ENCODE data around the gene AKIP1. TPM values are rescaled to one million over a fixed set of nuclear protein-coding genes. Genes with fewer than 3 reads are reported as not detected.
A peak's percentile ranks its signal among the peaks of the same experiment; 100 is the strongest.

Gene AKIP1
- polyA plus RNA-seq, 1 donor from 2014 or later: 81.5 TPM

- Histone ChIP-seq H4K20me1 (ENCODE audit: insufficient read depth) (no peaks in the 10 kb centered on the region), H3K27me3 (ENCODE audit: insufficient read depth, low read depth, low read length) (no peaks in the 10 kb centered on the region), H3K4me2 (ENCODE audit: low read length) (no peak overlapping the region), H3K9ac (ENCODE audit: low read length) (no peak overlapping the region), H2AFZ (ENCODE audit: low read depth, low read length) (no peak overlapping the region), H3K36me3 (ENCODE audit: insufficient read depth, low read length) (no peaks in the 10 kb centered on the region), H3K9me2 (ENCODE audit: insufficient read depth, low read length) (no peaks in the 10 kb centered on the region), H3K27ac (ENCODE audit: low read length) (no peak overlapping the region), H3K4me3 (ENCODE audit: low read length) (no peak overlapping the region), H3K79me2 (replicated peaks; ENCODE audit: insufficient read depth, low read length) (peaks cover 6% of the 10 kb centered on the region), H3K9me3 (ENCODE audit: low read length) (no peaks in the 10 kb centered on the region), H3F3A (ENCODE audit: insufficient read depth, low read length, poor library complexity, severe bottlenecking) (no peaks in the 10 kb centered on the region)
- no peak for TF ChIP-seq POLR2AphosphoS5 (IDR thresholded peaks at IDR 0.05)
These were observed 2.9 kb upstream of the AKIP1 start for GRCh38 chr11:8908099-8908498.

DNA sequence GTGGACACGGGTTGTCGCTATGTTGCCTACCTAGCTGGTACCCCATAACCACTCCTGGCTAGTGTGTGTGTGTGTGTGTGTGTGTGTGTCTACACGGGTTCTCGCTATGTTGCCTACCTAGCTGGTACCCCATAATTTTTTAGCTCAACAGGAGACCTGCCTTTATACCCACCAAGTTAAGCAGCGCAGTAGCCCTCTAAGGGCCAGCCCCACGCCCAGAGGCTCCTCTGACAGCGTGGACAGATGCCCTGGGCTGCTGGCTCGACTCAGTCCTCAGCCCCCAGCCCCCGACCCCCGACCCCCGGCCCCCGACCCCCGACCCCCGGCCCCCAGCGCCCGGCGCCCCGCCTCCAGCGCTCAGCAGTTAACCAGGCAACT is 351 bp upstream of the AKIP1 start:
- no peaks in the 10 kb centered on the region for H3K36me3 ChIP-seq (ENCODE audit: insufficient read depth, low read length)
- H3K79me2 ChIP-seq (replicated peaks; ENCODE audit: insufficient read depth, low read length): peaks cover 12% of the 10 kb centered on the region
- TF ChIP-seq, protein P1, sequence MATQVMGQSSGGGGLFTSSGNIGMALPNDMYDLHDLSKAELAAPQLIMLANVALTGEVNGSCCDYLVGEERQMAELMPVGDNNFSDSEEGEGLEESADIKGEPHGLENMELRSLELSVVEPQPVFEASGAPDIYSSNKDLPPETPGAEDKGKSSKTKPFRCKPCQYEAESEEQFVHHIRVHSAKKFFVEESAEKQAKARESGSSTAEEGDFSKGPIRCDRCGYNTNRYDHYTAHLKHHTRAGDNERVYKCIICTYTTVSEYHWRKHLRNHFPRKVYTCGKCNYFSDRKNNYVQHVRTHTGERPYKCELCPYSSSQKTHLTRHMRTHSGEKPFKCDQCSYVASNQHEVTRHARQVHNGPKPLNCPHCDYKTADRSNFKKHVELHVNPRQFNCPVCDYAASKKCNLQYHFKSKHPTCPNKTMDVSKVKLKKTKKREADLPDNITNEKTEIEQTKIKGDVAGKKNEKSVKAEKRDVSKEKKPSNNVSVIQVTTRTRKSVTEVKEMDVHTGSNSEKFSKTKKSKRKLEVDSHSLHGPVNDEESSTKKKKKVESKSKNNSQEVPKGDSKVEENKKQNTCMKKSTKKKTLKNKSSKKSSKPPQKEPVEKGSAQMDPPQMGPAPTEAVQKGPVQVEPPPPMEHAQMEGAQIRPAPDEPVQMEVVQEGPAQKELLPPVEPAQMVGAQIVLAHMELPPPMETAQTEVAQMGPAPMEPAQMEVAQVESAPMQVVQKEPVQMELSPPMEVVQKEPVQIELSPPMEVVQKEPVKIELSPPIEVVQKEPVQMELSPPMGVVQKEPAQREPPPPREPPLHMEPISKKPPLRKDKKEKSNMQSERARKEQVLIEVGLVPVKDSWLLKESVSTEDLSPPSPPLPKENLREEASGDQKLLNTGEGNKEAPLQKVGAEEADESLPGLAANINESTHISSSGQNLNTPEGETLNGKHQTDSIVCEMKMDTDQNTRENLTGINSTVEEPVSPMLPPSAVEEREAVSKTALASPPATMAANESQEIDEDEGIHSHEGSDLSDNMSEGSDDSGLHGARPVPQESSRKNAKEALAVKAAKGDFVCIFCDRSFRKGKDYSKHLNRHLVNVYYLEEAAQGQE (IDR thresholded peaks at IDR 0.05; ENCODE audit: borderline replicate concordance): no peak
- no peaks in the 10 kb centered on the region for H3K27me3 ChIP-seq (ENCODE audit: insufficient read depth, low read depth, low read length)
- peak overlapping the region; percentile 33 for H2AFZ ChIP-seq (ENCODE audit: low read depth, low read length)
- H3F3A ChIP-seq (ENCODE audit: insufficient read depth, low read length, poor library complexity, severe bottlenecking): no peaks in the 10 kb centered on the region
- peak overlapping the region; percentile 34 for H3K9ac ChIP-seq (ENCODE audit: low read length)
- no peaks in the 10 kb centered on the region for H4K20me1 ChIP-seq (ENCODE audit: insufficient read depth)
- no peaks in the 10 kb centered on the region for H3K9me3 ChIP-seq (ENCODE audit: low read length)
- peak overlapping the region; percentile 98 for H3K4me3 ChIP-seq (ENCODE audit: low read length)
- no peak overlapping the region for H3K27ac ChIP-seq (ENCODE audit: low read length)
- no peaks in the 10 kb centered on the region for H3K9me2 ChIP-seq (ENCODE audit: insufficient read depth, low read length)
- H3K4me2 ChIP-seq (ENCODE audit: low read length): no peak overlapping the region

- H3K27ac ChIP-seq (ENCODE audit: low read length): no peak overlapping the region
- no peaks in the 10 kb centered on the region for H4K20me1 ChIP-seq (ENCODE audit: insufficient read depth)
- H2AFZ ChIP-seq (ENCODE audit: low read depth, low read length): no peak overlapping the region
- H3K27me3 ChIP-seq (ENCODE audit: insufficient read depth, low read depth, low read length): no peaks in the 10 kb centered on the region
- H3K9ac ChIP-seq (ENCODE audit: low read length): no peak overlapping the region
- peak overlapping the region; percentile 40 for H3K4me2 ChIP-seq (ENCODE audit: low read length)
- no peaks in the 10 kb centered on the region for H3K9me3 ChIP-seq (ENCODE audit: low read length)
- no peaks in the 10 kb centered on the region for H3K9me2 ChIP-seq (ENCODE audit: insufficient read depth, low read length)
- no peaks in the 10 kb centered on the region for H3F3A ChIP-seq (ENCODE audit: insufficient read depth, low read length, poor library complexity, severe bottlenecking)
- peaks cover 12% of the 10 kb centered on the region for H3K79me2 ChIP-seq (replicated peaks; ENCODE audit: insufficient read depth, low read length)
- peak overlapping the region; percentile 46 for H3K4me3 ChIP-seq (ENCODE audit: low read length)
- H3K36me3 ChIP-seq (ENCODE audit: insufficient read depth, low read length): peaks cover 4% of the 10 kb centered on the region
- TF ChIP-seq RAD21 (conservative IDR thresholded peaks at IDR 0.05): peak; percentile 85
- no peak for TF ChIP-seq POLR2AphosphoS5 (IDR thresholded peaks at IDR 0.05)
- no peak for TF ChIP-seq EP300 (conservative IDR thresholded peaks at IDR 0.05; ENCODE audit: poor library complexity, severe bottlenecking)
- TF ChIP-seq, protein P1 (IDR thresholded peaks at IDR 0.05; ENCODE audit: borderline replicate concordance): no peak
- peak; percentile 85 for TF ChIP-seq SMC3 (conservative IDR thresholded peaks at IDR 0.05; ENCODE audit: poor library complexity)
- TF ChIP-seq CTCF (IDR thresholded peaks at IDR 0.05; ENCODE audit: poor library complexity, severe bottlenecking): peak; percentile 82
- no peak for TF ChIP-seq TAF1 (IDR thresholded peaks at IDR 0.05; ENCODE audit: low read depth)
- TF ChIP-seq MXI1 (conservative IDR thresholded peaks at IDR 0.05; ENCODE audit: poor library complexity, severe bottlenecking): peak; percentile 22
These were observed 3.1 kb downstream of the AKIP1 start for GRCh38 chr11:8913961-8914660.

Data from neural cell (in vitro differentiated cells).